Stomach (tissue), 9 donors: Measurements from ENCODE around the gene C9orf43. TPM values are rescaled to one million over a fixed set of nuclear protein-coding genes. Genes with fewer than 3 reads are reported as not detected.

Experiments used
- DNase-seq, 2 donors: peaks; one replicate each; pipeline versions ENCODE4 v3.0.0 to v3.0.0-alpha.2; 2013 to 2019
- H3K27ac ChIP-seq, 5 donors: fragments of 200-600 bp in 4 of 5; sonication (generic) in 4 of 5; one replicate each; pipeline ENCODE4 v1.5.1; 2013 to 2019; ENCODE audit warnings: mild to moderate bottlenecking in 1 of 5, moderate library complexity in 1 of 5
- H3K27me3 ChIP-seq, 3 donors: fragments of 200-600 bp; sonication (generic); one replicate each; pipeline ENCODE4 v1.5.1; 2017 to 2019; ENCODE audit warnings: mixed run types in 1 of 3
- H3K36me3 ChIP-seq, 4 donors: fragments of 200-600 bp; sonication (generic); 1 replicate in 3 of 4; 2 replicates in 1 of 4; pipeline ENCODE4 v1.5.1; 2016 to 2019
- H3K4me1 ChIP-seq, 4 donors: fragments of 200-600 bp; sonication (generic); one replicate each; pipeline ENCODE4 v1.5.1; 2016 to 2019
- H3K4me3 ChIP-seq, 4 donors: fragments of 200-600 bp; sonication (generic) in 3 of 4; one replicate each; pipeline ENCODE4 v1.5.1; 2016 to 2019; ENCODE audit warnings: mild to moderate bottlenecking in 1 of 4
- H3K9me3 ChIP-seq, 4 donors: fragments of 200-600 bp; sonication (generic); one replicate each; pipeline ENCODE4 v1.5.1; 2016 to 2019
- CTCF ChIP-seq, 7 experiments: fragments of 450-650 bp in 4 of 7; fragments of 200-600 bp in 3 of 7; sonication (generic) in 3 of 7; IDR thresholded peaks; one replicate each; pipeline ENCODE4 v1.5.1; 2016 to 2019; ENCODE audit warnings: antibody characterized with exemption in 7 of 7, control low read depth in 2 of 7, mild to moderate bottlenecking in 1 of 7
- EP300 ChIP-seq: sonication (generic); formaldehyde crosslinking; IDR thresholded peaks from one replicate; pipeline ENCODE4 v1.6.1; 2017; ENCODE audit warnings: antibody characterized with exemption
- POLR2A ChIP-seq, 4 donors: fragments of 450-650 bp; IDR thresholded peaks; one replicate each; pipeline ENCODE4 v1.6.1; 2016; ENCODE audit warnings: antibody characterized with exemption in 4 of 4, control low read depth in 2 of 4, mild to moderate bottlenecking in 1 of 4, moderate library complexity in 1 of 4
- POLR2AphosphoS5 ChIP-seq, 3 donors: sonication (generic); formaldehyde crosslinking; IDR thresholded peaks; one replicate each; pipeline ENCODE4 v1.6.1; 2016; ENCODE audit warnings: antibody characterized with exemption in 3 of 3
- WGBS, 5 donors: extraction: QIAGEN DNeasy Blood & Tissue Kit in 3 of 5; methylation state at CpG; one replicate each; pipeline versions ENCODE4 v1.1.5 to v1.1.7; 2013 to 2018; 5-methylcytosine and 5-hydroxymethylcytosine counted together
- intact Hi-C: fragments of 100-400 bp; cut with DNase I; formaldehyde crosslinking; loops from one replicate; pipeline ENCODE4 v1.15.1; 2023; ENCODE audit warnings: low total_unique reads
- polyA plus RNA-seq, 3 donors: library from polyadenylated mRNA; stranded (reverse); fragments of 200-250 nt; gene quantifications; one replicate each; pipeline ENCODE4 v1.2.3, GENCODE V29; 2013
- total RNA-seq, 5 donors: library from RNA; depleted of rRNA; stranded (reverse); fragments of >200 nt; gene quantifications; one replicate each; pipeline versions ENCODE4 v1.1.0 to v1.2.3, GENCODE V29; 2014 to 2016
- donor health status: healthy with polysubstance abuse.
- donor health status: Bipolar disorder and iron deficiency.
- donor health status: healthy.

The C9orf43 gene
- total and polyA plus RNA-seq, 8 donors, result 0.19 to 0.61 (median 0.58) TPM; not detected in 3

- TF ChIP-seq POLR2A (IDR thresholded peaks at IDR 0.05) (no peak), POLR2AphosphoS5 (IDR thresholded peaks at IDR 0.05) (no peak), EP300 (no peak), CTCF (IDR thresholded peaks at IDR 0.05) (no peak)
- Histone ChIP-seq H3K27ac (peak overlapping the region in 4 of 5 donors; percentile 95 to 99 (median 98)), H3K9me3 (no peaks in the 10 kb centered on the region), H3K4me1 (peaks cover 6 to 44% (median 31%) of the 10 kb centered on the region in 4 donors), H3K27me3 (no peaks in the 10 kb centered on the region), H3K4me3 (peak overlapping the region; percentile 78 to 98 (median 88)), H3K36me3 (peaks cover 9 to 21% (median 19%) of the 10 kb centered on the region in 4 donors)
- DNase-seq, result no peak
- 24 to 39% (median 29%) methylated on average over 10 of the region's 10 CpGs for WGBS, 5 donors
- intact Hi-C loops, result no loop called here
These were observed 1.1 kb upstream of the C9orf43 start for GRCh38 chr9:113409481-113409880.

GRCh38 chr9:113409883-113410206, 702 bp upstream of the C9orf43 start:
- Histone ChIP-seq H3K9me3 (no peaks in the 10 kb centered on the region), H3K36me3 (peaks cover 9 to 21% (median 19%) of the 10 kb centered on the region in 4 donors), H3K4me3 (peak overlapping the region; percentile 78 to 98 (median 88)), H3K4me1 (peaks cover 6 to 44% (median 31%) of the 10 kb centered on the region in 4 donors), H3K27ac (peak overlapping the region; percentile 95 to 99 (median 98)), H3K27me3 (no peaks in the 10 kb centered on the region)
- TF ChIP-seq CTCF (IDR thresholded peaks at IDR 0.05), result no peak
- TF ChIP-seq POLR2AphosphoS5 (IDR thresholded peaks at IDR 0.05), result no peak
- TF ChIP-seq POLR2A (IDR thresholded peaks at IDR 0.05), result no peak
- no peak for TF ChIP-seq EP300
- DNase-seq, result peak in 1 of 2 donors; percentile 29
- intact Hi-C loops, result no loop called here
- 0 to 2% (median 0%) methylated on average over 13 to 20 of the region's 20 CpGs for WGBS, 5 donors

GRCh38 chr9:113416149-113416721, 5.7 kb downstream of the C9orf43 start:
- Histone ChIP-seq H3K36me3 (no peaks in the 10 kb centered on the region), H3K27me3 (no peaks in the 10 kb centered on the region), H3K27ac (no peak overlapping the region), H3K4me1 (peaks cover 0 to 6% (median 5%) of the 10 kb centered on the region in 4 donors), H3K9me3 (no peaks in the 10 kb centered on the region), H3K4me3 (no peak overlapping the region)
- no peak for TF ChIP-seq CTCF (IDR thresholded peaks at IDR 0.05)
- TF ChIP-seq EP300, result no peak
- no peak for TF ChIP-seq POLR2AphosphoS5 (IDR thresholded peaks at IDR 0.05)
- TF ChIP-seq POLR2A (IDR thresholded peaks at IDR 0.05), result no peak
- WGBS, 5 donors, result 61 to 69% (median 66%) methylated on average over 3 of the region's 3 CpGs
- DNase-seq, result peak in 1 of 2 donors; percentile 44
- intact Hi-C loops, result no loop called here

- Histone ChIP-seq H3K27me3 (no peaks in the 10 kb centered on the region), H3K27ac (no peak overlapping the region), H3K4me3 (no peak overlapping the region), H3K9me3 (no peaks in the 10 kb centered on the region), H3K4me1 (no peaks in the 10 kb centered on the region), H3K36me3 (no peaks in the 10 kb centered on the region)
- intact Hi-C loops, result no loop called here
- 81 to 91% (median 85%) methylated on average over 4 of the region's 4 CpGs for WGBS, 5 donors
- TF ChIP-seq CTCF (IDR thresholded peaks at IDR 0.05) (no peak), POLR2A (IDR thresholded peaks at IDR 0.05) (no peak), POLR2AphosphoS5 (IDR thresholded peaks at IDR 0.05) (no peak), EP300 (no peak)
- DNase-seq, result no peak
These were observed 6.8 kb downstream of the C9orf43 start for GRCh38 chr9:113417370-113417769.
